Smooth muscle cell of the brain vasculature (primary cell): Measurements from ENCODE around the gene ZMAT5.

Experiments used
- DNase-seq: peaks from one replicate; pipeline ENCODE4 v3.0.0-alpha.2; 2012; ENCODE audit warnings: low read depth, low spot score

The ZMAT5 gene, protein sequence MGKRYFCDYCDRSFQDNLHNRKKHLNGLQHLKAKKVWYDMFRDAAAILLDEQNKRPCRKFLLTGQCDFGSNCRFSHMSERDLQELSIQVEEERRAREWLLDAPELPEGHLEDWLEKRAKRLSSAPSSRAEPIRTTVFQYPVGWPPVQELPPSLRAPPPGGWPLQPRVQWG

DNA sequence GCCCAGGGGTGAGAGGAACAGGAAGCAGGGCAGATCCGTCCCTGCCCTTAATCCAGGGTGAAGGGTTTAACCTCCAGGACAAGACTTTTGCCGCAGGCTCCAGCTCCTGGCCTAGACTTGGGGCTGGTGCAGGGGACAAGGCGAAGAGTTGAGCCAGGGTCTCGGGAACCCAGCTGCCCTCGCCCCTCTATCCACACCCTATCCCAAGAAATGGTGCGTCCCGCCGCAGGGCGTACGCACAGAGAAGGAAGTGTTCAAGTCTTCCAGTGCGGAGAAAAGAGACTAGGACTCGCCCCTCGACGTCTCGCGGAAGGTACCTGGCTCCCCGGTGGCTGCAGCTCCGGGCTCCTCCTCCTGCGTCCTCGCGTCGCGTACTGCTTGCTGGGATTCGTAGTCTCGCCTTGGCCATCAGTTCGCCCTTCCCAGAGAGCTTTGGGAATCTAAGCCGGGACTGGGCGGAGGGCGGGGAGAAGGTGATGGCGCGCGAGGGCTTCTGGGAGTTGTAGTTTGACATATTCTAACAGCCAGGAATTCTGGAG lies at the start of gene ZMAT5:
TSS of gene ZMAT5 (minus strand) at position 376 of the 539 bp plus-strand sequence. CDS start 18,463 bp downstream, outside the sequence.
- peak; percentile 90 for DNase-seq

DNA sequence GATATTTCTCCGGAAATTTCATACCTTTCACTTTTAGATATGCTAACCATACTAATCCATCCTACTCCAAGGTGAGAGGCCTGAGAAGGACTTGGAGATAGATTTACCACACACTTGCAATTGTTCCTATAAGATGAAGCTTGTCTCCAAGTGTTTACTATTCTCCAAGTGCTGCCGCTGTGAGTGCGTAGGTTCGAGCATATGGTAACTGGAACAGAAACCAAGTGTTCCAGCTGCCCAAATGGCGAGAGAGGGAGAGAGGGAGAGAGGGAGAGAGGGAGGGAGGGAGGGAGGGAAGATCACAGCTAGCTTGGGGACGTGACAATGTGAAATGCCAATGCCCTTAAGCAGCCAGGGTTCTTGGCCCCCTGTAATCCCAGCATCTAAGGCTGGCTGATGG lies 49.7 kb upstream of the ZMAT5 start:
- no peak for DNase-seq

DNA sequence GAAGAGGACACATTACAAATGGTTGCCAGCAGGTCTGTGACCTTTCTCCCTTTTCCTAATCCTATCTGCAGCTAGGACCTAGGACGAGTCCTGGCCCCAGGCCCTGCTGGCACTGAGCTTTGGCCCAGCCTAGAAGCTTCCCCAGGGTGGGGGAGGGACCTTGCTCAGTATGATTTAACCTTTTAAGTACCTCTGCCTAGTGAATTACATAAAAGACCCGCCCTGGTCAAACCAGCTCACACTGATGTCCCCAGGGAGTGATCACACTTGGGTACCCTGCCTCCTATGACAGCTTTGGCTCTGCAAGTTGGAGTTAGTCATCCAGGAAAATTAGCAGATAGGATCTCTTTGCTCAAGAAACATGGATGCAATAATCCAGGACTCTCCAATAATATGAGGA lies 49.3 kb upstream of the ZMAT5 start:
- DNase-seq = no peak

DNA sequence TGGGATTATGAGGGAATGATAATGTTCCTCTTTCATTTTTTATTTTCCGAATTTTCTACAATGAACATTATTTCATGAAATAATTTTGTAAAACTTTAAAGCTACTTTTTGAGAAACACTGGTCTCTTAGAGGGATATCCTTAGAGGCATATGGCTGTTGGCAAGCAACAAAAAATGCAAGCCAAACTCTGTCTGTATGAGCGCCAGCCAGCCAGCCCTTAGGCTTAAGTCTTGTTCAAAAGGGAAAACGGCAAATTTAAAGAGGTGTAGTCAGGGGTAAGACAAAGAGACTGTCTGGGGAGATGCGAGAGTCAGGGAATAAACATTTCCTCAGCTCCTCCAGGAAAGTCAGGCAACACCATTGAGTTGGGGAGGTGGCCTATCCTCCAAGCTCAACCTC lies 48.8 kb upstream of the ZMAT5 start:
- no peak for DNase-seq

DNA sequence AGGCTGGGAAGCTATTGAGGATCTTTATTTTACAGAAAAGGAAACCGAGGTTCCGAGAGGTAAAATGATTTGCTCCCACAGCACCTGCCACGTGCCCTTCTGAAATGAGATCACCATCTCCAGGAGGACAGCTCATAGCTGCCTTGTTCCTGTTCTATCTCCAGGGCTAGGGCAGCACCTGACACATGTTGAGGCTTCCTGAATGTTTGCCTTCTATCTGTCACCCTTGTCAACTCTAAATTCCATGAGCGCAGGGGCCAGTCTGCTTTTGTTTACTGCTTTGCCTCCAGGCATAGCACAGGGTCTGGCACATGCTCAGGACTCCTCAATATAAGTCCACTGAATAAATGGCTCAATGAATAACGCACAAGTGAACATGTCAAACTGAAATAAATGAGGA lies 47.2 kb upstream of the ZMAT5 start:
- DNase-seq = no peak

DNA sequence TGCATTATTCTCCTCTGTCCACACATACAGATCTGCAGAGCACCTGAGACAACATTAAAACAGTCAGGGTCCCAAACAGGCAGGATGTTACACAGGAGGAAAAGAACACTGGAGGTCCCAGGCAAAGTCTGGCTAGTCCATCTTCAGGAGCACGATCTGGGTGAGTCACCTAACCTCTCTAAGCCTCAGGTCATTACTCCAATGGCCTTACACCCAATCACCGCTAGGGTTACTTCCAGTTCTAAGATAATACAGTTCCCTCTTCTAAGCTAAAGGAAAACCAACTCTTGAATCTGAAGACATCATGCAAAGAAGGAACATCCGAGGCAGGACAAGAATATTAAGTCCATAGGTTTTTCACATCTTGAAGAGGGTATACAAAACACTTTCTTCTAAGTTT lies 46.8 kb upstream of the ZMAT5 start:
- DNase-seq = no peak

DNA sequence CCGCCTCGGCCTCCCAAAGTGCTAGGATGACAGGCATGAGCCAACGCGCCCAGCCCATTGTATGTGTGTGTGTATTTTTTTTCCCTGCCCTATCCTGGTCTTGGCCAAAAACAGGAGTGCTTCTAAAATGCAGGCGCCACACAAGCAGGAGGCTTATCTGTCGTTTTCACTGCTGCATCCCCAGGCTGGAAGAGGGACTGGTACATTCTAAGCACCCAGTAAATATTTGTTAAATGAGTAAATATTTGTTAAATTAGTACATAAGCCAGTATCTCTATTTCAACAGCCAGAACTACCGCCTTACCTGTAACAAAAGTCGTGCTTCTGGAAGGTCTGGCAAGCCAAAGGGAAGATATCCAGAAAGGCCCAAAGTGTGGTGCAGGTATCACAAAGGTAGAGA lies 46.3 kb upstream of the ZMAT5 start:
- no peak for DNase-seq

DNA sequence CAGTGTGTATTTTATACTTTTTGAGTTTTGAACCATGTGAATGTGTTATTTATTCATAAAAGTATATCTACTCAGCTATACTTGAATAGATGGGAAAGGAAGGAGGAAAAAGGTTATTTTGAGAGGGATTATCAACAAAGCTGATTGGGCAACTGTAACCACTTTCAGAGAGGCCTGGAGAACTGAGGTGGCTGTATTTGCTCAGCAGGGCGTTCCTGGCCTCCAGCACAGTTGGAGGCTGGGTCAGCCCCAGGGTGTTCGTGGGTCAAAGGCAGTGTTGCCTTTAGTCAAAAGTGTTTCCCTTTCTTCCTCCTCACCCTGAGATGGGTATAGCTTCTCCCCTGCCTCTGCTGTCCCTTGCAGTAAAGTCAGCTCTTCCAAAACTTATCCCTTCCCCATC lies 44.6 kb upstream of the ZMAT5 start:
- no peak for DNase-seq

DNA sequence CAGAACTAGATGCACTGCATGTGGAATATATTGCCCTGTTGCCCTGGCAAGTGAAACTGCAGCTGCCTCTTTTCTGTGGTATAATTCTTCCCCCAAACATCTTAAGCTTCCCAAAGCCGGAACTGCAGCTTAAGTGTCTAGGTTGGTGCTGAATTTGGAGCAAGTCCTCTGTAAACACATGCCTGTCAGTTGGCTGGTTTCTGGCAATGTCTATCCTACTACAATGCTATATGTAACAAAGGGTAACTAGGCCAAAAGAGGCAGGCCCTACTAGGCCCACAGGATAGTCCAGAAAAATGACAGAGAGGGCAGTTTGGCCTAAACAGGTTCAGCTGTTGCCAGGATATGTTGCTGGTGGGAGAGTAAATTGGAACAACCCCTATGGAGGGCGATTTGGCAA lies 43.4 kb upstream of the ZMAT5 start:
- DNase-seq = no peak

DNA sequence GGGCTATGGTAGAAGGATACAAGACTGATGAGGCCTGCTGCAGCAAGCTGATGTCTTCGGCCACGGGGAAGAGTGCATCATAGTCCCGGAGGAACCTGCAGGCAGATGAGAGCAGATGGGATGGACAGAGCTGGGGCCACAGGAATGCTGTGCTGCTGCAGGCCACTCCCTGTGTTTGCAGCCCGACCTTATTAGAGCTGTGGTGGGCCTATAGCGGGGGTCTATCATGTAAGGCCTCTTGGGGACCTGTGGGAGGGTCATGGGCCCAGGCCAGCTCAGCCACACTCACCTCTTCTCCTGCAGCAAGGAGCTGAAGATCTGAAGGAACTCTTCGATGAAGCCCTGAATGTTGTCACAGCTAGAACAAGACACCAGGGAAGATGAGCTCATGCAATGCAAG lies 39.4 kb upstream of the ZMAT5 start:
- DNase-seq = no peak

DNA sequence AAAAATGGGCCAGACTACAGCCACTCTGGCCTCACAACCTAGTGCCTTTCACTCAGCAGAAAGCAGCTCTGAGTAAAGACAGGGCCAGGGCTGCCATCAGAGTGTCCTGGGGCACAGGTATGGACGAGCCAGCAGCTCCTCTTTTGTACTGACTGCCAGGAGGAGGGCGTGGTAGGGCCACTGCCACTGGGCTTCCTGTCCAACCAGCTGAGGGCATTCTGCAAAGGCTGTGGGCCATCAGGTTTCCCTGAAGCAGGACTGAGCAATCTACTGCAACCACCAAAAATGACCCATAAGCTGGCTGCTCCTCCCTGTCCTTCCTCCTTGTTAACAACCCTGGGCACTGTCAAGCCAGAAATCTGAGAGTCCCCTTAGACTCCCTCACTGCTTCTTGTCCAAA lies 38.2 kb upstream of the ZMAT5 start:
- DNase-seq = no peak

DNA sequence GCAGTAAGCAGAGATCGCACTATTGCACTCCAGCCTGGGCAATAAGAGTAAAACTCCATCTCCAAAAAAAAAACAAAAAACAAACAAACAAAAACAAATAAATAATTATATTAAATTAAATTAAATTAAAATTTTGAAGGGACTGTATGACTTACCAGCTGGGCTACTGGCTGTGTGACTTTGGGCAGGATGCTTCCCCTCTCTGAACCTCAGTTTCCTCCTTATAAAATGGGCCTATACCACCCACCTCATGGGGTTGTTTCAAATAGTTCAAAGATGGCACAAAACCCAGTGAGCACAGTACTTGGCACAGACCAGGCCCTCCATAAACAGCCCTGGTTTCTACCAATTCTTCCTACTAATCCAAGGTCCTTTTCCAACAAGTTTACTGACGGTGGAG lies 36.4 kb upstream of the ZMAT5 start:
- DNase-seq = no peak

DNA sequence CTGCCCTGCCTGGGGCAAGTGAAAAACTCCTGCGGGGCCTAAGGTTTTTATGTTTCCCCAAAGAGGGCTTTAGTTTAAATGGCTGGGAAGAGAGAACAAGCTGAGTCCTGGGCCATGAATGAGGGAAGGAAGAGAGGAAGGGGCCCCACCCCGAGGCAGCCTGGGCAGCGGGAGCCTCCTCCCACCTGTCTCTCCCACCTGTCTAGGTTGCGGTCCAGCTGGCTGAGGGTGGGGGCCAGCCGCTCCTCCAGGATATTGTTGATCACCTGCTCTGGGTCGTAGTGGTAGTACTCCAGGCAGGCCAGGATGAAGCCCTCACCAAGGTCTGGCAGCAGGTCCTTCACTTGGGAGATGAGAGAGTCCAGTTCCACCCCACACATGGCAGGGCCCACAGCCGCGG lies 35.0 kb upstream of the ZMAT5 start:
- no peak for DNase-seq

DNA sequence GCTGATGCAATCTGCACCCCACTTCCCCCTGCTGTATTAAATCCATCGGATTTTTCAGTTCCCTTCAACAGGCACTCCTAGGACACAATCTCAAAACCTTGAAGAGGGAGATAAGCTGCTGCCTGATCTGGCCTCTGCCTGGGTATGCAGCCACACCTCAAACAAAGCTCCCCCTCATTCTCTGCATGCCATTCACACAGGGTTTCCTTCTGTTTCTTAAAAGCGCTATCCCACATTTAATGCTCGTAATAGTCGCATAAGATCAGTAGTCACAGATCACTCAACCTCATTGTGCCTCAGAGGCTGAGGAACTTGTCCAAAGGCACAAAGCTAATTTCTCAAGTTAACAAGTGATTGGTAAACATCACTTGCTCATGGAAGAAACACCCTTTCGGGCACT lies 34.3 kb upstream of the ZMAT5 start:
- no peak for DNase-seq

DNA sequence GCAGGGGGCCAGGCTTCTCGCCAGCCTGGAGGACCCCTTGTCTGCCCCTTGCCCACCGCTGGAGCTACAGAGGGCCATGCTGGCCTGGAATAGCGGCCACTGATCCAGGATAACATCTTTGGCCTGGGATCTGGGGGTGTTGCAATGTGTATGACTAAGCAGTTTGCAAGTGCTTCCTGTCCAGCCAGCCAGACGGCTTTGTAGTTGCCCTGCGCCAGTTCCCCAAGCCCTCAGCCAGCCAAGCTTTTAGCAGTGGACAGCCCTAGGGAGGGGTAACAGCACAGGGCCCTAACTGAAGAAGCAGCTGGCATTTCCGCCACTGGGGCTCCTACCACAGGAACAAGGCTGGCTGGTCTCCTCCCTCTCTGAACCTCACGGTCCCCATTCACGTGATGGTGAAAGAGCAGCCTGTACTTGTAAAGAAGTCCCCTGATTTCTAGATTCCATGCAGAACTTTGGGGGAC lies 32.4 kb upstream of the ZMAT5 start:
- peak; percentile 4 for DNase-seq

DNA sequence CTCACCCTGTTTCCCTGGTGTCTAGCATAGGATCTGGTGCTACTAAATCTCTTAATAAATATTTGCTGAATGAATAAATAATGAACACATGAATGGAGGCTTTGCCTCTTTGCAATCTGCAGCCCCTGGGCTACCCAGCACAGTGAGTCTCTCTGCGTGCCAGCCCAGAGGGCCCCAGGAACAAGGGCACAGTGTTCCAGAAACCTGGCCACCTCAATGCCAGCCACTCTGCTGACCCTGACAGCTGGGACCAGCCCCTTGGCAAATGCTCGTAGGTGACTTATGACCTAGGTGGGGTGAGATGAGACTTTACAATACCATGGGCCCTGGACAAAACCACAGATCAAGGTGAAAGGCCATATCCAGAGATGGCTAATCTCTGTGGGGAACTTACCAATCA lies 32.0 kb upstream of the ZMAT5 start:
- DNase-seq = no peak

DNA sequence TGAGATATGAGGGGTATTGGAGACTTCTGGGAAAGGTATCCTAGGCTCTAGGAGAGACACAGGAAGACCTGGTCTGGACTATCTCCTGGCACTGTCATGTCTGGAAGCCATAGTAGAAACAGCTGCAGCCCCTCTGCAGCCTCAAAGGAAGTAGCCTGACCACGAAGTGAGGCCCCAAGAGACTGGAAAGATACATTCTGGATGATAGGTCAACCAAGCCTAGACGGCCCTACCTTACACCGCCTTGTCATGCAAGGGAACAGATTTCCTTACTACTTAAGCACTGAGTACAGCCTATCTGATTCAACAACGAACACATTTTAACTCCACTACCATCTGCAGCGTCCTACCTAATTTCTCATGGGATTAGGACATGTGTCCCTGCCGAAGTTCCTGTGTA lies 31.5 kb upstream of the ZMAT5 start:
- no peak for DNase-seq

DNA sequence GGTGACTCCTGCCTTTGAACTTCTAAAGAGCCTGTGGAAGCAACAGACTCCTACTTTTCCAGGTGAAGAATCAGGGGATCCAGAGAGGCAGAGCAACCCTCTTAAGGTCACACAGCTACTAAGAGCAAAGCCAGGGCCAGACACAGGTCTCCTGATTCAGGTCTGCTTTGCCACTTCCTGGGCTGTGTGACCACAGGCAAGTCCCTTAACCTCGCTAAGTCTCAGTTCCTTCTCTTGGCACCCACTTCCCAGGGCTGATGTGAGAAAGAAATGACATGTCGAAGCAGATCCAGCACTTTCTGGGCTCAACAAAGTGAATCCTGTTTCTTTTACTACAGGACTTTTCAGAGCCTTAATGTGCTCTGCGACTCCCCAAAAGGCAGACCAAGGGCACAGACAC lies 30.5 kb upstream of the ZMAT5 start:
- DNase-seq = no peak

DNA sequence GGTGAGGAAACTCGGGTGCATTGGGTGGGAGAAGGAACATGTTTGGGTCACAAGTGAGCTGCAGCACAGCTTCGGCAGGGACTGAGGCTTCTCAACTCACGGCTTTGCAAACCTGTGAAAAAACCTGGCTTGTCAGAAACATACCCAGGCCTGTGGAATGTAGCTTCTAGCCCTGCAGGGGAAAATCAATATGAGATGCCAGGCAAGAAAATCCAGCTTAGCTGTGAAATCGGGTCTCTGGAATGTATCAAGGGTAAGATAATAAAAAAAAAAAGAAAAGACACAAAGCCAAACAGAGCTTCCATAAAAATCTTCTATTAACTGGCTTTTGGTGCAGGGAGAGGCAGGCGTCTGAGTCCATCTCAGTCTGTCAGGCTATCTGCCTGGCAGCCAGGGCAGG lies 28.9 kb upstream of the ZMAT5 start:
- no peak for DNase-seq

DNA sequence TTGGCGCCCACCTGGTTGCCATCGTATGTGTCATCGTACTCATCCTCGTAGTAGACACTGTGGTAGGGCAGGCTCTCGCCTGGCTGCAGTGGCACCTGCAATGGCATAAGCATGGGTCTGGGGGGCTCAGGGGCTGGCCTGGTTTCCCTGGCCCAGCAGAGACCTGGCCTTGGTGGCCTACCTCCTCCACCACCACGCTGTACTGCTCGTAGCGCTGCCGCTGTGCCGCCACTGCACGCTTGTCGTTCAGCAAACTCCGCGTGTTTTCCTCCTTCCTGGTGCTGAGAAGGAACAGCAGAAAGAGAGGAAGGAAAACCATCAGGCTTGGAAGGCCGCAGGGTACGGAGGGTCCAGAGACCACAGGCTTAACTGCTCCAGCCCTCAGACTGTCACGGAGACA lies 26.6 kb upstream of the ZMAT5 start:
- DNase-seq = no peak

DNA sequence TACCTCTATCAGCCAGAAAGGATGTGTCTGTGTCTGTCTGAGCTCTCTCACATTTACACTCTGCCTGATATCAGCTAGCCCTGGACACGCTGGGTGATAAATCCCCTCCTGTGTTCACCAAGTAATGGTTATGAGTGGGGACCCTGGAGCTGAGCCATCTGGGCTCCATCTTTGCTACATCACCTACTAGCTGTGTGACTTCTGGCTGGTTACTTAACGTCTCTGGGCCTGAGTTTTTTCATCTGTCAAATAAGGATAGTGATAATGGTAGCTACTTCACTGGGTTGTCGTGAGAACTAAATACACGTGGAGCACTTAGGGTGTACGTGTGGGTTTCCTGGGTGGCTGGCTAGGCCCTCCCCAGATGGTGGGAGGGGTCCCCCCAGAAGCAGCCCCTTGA lies 23.3 kb upstream of the ZMAT5 start:
- no peak for DNase-seq

DNA sequence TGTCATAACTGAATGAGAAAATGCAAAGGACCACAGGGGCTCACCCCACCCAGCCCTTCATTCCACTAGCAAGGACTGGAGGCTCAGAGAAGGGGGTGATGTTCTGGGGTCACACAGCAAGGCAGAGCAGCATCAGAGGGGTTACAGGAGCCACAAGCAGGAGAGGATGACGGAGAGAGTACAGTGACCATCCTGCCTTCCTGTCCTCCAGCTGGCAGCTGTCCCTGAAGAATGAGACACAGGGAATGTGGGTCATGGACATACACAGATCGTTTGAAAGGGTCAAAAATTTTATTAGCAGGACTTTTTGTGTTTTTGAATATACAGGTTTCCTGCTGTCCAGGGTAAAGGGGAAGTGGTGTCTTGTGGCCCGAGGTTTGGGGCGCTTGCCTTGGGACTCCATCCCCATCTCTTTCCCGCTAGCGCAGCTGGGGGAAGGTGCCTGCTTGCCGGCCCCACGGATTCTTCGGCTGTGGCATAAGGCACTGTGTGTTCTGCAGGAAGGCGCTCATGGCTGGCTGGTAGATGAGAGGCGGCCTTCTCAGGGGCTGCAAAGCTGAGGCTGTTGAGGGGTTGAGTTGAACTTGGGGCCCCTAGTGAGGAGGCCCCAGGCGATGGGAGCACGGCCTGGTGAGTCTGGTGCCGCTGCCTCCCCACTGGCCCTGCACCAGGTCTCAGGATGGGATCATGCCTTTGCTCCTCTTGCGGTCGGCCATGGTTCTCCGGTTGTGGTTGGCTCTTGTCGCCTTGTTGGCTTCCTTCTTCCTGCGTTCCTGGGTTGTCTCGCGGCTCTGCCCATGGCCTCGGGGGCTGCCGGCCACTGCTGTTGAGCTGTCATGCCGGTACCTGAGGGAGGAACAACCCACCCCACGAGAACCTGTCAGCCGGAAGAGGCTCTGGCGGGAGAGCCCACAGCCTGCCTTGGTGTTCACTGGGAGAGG lies 21.8 kb upstream of the ZMAT5 start:
- no peak for DNase-seq

DNA sequence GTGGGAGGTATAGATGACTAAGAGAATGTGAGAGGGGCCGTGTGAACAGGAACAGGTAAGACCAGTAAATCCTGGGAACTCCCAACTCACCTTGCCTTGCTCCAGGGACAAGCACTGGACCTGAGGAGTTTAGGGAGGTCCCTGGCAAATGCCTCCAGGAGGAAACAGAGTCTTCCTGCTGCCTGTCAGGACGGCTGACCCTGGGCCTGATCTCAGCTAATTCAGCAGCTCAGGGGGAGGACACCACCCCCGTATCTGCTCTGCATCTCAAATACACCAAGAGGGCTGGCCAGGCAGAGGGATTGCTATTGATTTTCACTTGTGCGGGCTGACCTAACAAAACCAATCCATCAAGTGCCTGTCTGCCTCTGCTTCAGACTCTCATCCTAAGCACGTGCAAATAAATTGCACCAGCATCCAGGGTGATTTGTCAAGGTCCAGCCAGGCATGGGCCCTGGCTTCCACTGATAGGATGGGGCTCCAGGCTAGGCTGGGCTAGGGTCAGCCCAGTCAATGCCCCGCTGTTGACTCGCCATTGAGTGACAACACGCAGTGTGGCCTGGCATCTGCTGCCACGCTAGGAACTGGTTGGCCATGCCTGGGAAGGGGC lies 20.7 kb upstream of the ZMAT5 start:
- no peak for DNase-seq
